HG02970 (cell line): Measurements from ENCODE around the gene OR51V1.

Experiments used
- ATAC-seq: cut with Tn5 transposase; IDR thresholded peaks from one replicate; pipeline ENCODE4 v1.9.1; 2021; ENCODE audit warnings: mild to moderate bottlenecking, moderate library complexity, moderate number of reproducible peaks; ENCODE audit not compliant: unreplicated experiment, low FRiP score

OR51V1 gene

GRCh38 chr11:5232176-5232575 is 31.7 kb upstream of the OR51V1 start:
- ATAC-seq, result no peak

GRCh38 chr11:5231111-5231510 is 30.6 kb upstream of the OR51V1 start:
- no peak for ATAC-seq

DNA sequence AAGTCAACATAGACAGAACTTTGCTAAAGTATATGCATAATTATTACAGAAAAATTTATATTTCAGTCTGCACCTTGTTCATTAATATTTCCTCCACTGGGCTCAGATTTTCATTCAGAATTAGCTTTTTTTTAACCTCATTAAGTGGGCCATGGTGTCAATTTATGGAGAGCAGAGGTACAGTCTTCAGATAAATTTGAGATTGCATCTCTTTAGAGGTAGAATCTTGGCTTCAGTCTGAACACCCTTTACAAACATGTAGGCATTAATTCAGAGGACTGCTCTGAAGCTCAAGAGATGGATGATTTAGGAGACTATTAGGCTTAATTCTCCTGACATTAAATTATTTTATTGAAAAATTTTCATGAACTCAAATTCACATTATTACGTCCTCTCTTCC is 29.8 kb upstream of the OR51V1 start:
- ATAC-seq, result no peak

DNA sequence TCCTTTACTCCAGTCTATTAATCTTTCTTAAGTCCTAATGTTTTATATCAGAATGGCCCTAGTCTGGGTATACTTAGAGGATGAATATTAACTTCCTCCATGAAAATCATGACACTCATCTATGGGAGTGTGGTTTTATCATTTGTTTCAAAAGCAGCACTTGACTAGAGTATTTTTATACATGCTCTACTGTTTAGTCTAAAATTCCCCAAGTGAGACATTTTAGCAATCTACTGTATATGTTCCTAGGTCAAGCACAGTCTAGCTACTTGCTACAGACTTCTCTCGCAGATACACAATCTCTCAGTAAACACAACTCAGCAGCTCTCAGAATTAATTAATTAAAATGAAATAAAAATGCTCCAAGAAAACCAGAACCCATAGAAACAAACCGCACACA is 29.3 kb upstream of the OR51V1 start:
- no peak for ATAC-seq

DNA sequence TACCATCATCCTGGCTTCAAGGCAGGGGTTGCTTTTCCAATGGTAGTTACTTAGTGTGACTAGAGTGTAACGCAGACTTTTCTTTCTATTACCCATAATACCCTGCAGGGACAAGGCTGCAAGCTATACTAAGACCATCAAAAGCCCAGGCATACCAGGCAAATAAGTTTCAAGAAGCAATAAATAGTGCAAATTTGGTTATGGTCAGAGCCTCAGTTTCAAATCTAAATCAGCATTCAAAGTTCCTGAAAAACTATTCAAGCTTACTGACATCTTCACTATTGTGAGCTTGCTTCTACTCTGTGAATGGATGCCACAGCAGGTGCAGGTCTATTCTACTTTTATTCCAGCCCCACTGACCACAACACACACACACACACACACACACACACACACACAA is 28.9 kb upstream of the OR51V1 start:
- no peak for ATAC-seq

DNA sequence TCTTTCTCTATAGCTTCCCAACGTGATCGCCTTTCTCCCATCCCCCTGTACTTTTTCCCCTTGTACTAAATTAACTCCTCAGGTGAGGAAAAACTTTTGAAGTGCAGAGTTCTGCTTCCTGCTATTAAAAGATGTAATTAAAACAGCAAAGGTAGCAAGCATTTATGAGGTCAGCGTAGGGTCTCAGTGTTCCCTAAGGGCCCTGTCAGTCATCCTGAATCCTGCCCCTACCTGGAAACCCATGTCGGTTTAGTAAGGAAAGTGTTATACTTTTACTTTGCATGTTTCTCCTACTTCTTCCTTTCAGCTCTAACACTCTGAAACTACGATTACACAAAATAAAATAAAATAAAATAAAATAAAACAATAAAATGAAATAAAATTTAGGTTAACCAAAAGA is 27.6 kb upstream of the OR51V1 start:
- no peak for ATAC-seq

DNA sequence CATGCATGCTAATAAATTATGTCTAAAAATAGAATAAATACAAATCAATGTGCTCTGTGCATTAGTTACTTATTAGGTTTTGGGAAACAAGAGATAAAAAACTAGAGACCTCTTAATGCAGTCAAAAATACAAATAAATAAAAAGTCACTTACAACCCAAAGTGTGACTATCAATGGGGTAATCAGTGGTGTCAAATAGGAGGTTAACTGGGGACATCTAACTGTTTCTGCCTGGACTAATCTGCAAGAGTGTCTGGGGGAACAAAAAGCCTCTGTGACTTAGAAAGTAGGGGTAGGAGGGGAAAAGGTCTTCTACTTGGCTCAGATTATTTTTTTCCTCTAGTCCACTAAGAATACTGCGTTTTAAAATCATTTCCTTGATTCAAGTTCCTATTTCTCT is 27.2 kb upstream of the OR51V1 start:
- ATAC-seq, result no peak

- no peak for ATAC-seq
Measured at GRCh38 chr11:5226732-5227310, 26.3 kb upstream of the OR51V1 start, which contains the start of gene HBB. Gene HBB, minus strand, starts transcription at chr11:5227071. Its CDS starts 50 bp downstream, at chr11:5227021.

GRCh38 chr11:5225480-5225871 is 25.0 kb upstream of the OR51V1 start:
- no peak for ATAC-seq

DNA sequence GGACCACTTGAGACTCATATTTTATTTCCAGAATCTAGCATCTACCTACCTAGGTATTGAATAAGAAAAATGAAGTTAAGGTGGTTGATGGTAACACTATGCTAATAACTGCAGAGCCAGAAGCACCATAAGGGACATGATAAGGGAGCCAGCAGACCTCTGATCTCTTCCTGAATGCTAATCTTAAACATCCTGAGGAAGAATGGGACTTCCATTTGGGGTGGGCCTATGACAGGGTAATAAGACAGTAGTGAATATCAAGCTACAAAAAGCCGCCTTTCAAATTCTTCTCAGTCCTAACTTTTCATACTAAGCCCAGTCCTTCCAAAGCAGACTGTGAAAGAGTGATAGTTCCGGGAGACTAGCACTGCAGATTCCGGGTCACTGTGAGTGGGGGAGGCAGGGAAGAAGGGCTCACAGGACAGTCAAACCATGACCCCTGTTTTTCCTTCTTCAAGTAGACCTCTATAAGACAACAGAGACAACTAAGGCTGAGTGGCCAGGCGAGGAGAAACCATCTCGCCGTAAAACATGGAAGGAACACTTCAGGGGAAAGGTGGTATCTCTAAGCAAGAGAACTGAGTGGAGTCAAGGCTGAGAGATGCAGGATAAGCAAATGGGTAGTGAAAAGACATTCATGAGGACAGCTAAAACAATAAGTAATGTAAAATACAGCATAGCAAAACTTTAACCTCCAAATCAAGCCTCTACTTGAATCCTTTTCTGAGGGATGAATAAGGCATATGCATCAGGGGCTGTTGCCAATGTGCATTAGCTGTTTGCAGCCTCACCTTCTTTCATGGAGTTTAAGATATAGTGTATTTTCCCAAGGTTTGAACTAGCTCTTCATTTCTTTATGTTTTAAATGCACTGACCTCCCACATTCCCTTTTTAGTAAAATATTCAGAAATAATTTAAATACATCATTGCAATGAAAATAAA is 24.3 kb upstream of the OR51V1 start:
- no peak for ATAC-seq

DNA sequence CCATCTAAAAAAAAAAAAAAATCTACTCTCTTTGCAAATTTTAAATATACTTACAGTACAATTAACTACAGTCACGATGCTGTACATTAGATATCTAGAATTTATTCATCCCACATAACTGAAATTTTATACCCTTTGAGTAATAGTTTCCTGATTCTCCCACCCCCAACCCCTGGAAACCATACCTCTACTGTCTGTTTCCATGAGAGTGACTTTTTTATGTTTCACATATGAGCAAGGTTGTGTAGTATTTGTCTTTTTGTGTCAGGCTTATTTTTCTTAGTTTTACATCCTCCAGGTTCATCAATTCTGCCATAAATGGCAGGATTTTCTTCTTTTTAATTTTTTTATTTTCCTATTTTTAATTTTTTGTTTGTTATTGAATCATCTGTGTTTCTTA is 23.2 kb upstream of the OR51V1 start:
- ATAC-seq, result no peak

GRCh38 chr11:5223146-5223545 is 22.7 kb upstream of the OR51V1 start:
- no peak for ATAC-seq

- ATAC-seq, result no peak
Measured at GRCh38 chr11:5210376-5210885, 9.9 kb upstream of the OR51V1 start.

- no peak for ATAC-seq
Measured at GRCh38 chr11:5204787-5205186, 4.3 kb upstream of the OR51V1 start.

DNA sequence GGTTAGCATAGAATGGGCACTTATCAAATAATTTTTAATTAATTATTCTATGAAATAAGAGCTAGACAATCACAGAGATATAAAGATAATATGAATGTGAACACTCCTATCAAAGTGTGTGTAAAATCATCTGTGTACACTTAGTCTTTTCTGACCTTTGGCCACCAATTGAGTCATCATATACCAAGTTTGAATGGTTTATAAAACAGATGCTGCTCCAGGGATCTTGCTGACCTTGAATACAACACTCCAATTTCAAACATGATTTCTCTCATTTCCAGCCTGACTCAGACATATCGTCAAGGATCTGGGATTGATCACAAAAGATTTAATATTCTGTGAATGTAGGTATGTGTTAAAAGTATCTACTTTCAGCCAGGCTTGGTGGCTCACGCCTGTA is 2.9 kb upstream of the OR51V1 start:
- no peak for ATAC-seq

- ATAC-seq, result no peak
Measured at GRCh38 chr11:5198285-5198684, 2.2 kb downstream of the OR51V1 start.

DNA sequence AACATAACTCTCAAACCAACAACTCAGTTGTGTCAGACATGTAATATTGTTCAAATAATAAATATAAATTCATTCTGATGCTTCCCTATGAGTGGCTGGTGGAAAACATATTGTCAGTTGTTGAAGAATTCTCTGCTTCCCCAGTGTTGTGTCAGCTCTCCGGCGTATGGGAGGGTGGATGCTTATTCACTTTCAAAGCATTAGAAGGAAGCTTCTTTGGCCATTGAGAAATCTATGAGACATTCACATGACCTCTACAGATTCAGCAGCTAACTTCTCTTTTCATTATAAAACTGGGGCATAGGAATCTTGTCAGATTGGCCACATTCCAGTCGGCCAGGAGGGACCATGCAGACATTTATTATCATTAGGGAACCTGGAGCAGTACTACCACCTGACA is 2.9 kb downstream of the OR51V1 start:
- ATAC-seq, result no peak

DNA sequence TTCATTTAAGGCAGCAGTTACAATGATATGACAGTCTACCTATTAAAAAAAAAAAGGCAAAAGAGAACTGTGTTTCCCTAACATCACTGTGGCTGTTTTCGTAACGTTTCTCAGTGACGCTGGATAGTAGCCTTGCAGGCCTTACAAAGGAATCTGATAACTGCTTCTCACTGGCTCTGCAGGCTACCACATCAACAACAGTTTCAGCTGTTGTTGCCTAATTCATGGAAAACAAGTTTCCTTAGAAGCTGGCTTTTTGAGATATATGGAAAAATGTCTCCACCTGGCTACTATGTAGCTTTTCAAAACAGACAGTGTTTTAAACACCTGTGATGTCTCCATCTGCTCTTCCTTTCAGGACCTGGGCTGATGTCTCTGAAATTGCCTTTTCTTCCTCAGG is 3.8 kb downstream of the OR51V1 start:
- ATAC-seq, result no peak

- ATAC-seq, result no peak
Measured at GRCh38 chr11:5196067-5196466, 4.4 kb downstream of the OR51V1 start.

- no peak for ATAC-seq
Measured at GRCh38 chr11:5192738-5193137, 7.7 kb downstream of the OR51V1 start.

DNA sequence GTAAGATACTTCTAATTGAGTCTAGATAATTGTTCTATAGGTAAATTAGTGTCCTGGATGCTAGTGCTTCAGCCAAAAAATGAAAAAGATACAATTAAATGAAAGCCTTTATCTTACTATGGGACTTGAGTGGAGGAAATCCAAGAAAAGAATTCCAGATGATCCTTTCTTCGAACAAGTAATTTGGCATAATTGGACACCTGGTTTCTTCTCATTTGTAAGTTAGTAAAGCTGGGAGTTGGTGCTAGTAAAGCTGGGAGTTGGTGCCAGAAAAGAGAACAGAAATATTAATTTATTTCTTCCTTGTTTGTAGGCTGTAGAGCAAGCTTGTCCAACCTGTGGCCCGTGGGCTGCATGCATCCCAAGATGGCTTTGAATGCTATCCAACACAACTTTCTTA is 12.3 kb downstream of the OR51V1 start:
- no peak for ATAC-seq
